Tibial nerve (tissue), 4 donors: ENCODE data around the gene SEPTIN11.

ENCODE experiments used
- EP300 ChIP-seq, 2 donors: sonication (generic); formaldehyde crosslinking; IDR thresholded peaks; one replicate each; pipeline ENCODE4 v1.6.1; 2017; ENCODE audit warnings: antibody characterized with exemption in 2 of 2, mild to moderate bottlenecking in 1 of 2
- POLR2A ChIP-seq, 2 donors: fragments of 450-650 bp; IDR thresholded peaks; one replicate each; pipeline ENCODE4 v1.6.1; 2017; ENCODE audit warnings: antibody characterized with exemption in 2 of 2, mild to moderate bottlenecking in 2 of 2, moderate library complexity in 2 of 2
- TF ChIP-seq, protein P1 (sequence below), 5 experiments: fragments of 200-600 bp in 3 of 5; fragments of 450-650 bp in 2 of 5; sonication (generic) in 3 of 5; IDR thresholded peaks; one replicate each; pipeline ENCODE4 v1.5.1; 2016 to 2019; ENCODE audit warnings: antibody characterized with exemption in 5 of 5, mild to moderate bottlenecking in 3 of 5, moderate library complexity in 2 of 5

DNA sequence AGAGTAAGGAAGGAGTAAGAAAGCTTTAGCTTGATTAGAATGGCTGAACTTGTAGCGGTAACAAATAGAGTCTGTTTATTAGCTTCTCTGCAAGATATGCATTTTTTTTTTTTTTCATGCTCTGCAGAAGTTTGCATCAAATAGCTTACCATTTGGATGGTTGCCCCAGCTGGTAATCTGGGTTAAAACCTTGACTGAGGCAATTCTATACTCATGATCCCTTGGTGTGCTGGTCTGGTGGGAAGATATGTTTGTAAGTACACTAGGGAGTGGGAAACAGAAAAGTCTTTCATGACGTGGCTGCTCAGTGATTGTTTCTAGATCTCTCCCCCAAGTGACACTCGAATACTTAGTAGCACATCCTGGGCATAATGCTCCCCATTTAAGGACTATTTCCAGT, 32.1 kb downstream of the SEPTIN11 start:
- TF ChIP-seq POLR2A (IDR thresholded peaks at IDR 0.05) = no peak
- TF ChIP-seq, protein P1, sequence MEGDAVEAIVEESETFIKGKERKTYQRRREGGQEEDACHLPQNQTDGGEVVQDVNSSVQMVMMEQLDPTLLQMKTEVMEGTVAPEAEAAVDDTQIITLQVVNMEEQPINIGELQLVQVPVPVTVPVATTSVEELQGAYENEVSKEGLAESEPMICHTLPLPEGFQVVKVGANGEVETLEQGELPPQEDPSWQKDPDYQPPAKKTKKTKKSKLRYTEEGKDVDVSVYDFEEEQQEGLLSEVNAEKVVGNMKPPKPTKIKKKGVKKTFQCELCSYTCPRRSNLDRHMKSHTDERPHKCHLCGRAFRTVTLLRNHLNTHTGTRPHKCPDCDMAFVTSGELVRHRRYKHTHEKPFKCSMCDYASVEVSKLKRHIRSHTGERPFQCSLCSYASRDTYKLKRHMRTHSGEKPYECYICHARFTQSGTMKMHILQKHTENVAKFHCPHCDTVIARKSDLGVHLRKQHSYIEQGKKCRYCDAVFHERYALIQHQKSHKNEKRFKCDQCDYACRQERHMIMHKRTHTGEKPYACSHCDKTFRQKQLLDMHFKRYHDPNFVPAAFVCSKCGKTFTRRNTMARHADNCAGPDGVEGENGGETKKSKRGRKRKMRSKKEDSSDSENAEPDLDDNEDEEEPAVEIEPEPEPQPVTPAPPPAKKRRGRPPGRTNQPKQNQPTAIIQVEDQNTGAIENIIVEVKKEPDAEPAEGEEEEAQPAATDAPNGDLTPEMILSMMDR (IDR thresholded peaks at IDR 0.05) = no peak
- no peak for TF ChIP-seq EP300 (IDR thresholded peaks at IDR 0.05)
